Measurements from ENCODE around the gene KAZN.

- TF ChIP-seq ELF4 (IDR thresholded peaks at IDR 0.05), result no peak
- TF ChIP-seq ZNF384 (IDR thresholded peaks at IDR 0.05), result no peak
- TF ChIP-seq TARDBP (IDR thresholded peaks at IDR 0.05), result no peak
- TF ChIP-seq SP1 (IDR thresholded peaks at IDR 0.05), result no peak
- TF ChIP-seq BHLHE40 (IDR thresholded peaks at IDR 0.05; ENCODE audit: borderline replicate concordance), result no peak
- no peak for TF ChIP-seq FOXM1 (IDR thresholded peaks at IDR 0.05; ENCODE audit: borderline replicate concordance)
- no peak for TF ChIP-seq FOXK2 (IDR thresholded peaks at IDR 0.05)
- TF ChIP-seq NFRKB (IDR thresholded peaks at IDR 0.05), result no peak
- no peak for TF ChIP-seq FOXA1 (IDR thresholded peaks at IDR 0.05)
These were observed 206.1 kb downstream of the KAZN start for GRCh38 chr1:14804626-14805025.

Measured in HEK293T (cell line).